Testis (tissue), 3 donors: Measurements from ENCODE around the gene NBAS. TPM values are rescaled to one million over a fixed set of nuclear protein-coding genes. Genes with fewer than 3 reads are reported as not detected.

Experiments used
- DNase-seq: peaks from one replicate; pipeline ENCODE4 v3.0.0-alpha.2; 2019
- H3K27ac ChIP-seq, 2 donors: fragments of 200-600 bp; sonication (generic); one replicate each; pipeline ENCODE4 v1.5.1; 2019
- H3K27me3 ChIP-seq: fragments of 200-600 bp; sonication (generic); one replicate; pipeline ENCODE4 v1.5.1; 2019
- H3K36me3 ChIP-seq: fragments of 200-600 bp; sonication (generic); one replicate; pipeline ENCODE4 v1.5.1; 2017; ENCODE audit warnings: low read depth; ENCODE audit errors: missing control alignments
- H3K4me1 ChIP-seq: fragments of 200-600 bp; sonication (generic); one replicate; pipeline ENCODE4 v1.5.1; 2019
- H3K4me3 ChIP-seq, 2 donors: fragments of 200-600 bp; sonication (generic); one replicate each; pipeline ENCODE4 v1.5.1; 2017 to 2019
- H3K9me3 ChIP-seq: fragments of 200-600 bp; sonication (generic); one replicate; pipeline ENCODE4 v1.5.1; 2017
- POLR2A ChIP-seq: fragments of 450-650 bp; IDR thresholded peaks from one replicate; pipeline ENCODE4 v1.6.1; 2017; ENCODE audit warnings: antibody characterized with exemption, mild to moderate bottlenecking, moderate library complexity
- WGBS, 2 donors: methylation state at CpG; one replicate each; pipeline ENCODE4 v1.1.5; 2018; 5-methylcytosine and 5-hydroxymethylcytosine counted together
- intact Hi-C: fragments of 100-400 bp; cut with DNase I; formaldehyde crosslinking; loops from one replicate; pipeline ENCODE4 v1.15.1; 2023; ENCODE audit warnings: low total_unique reads
- polyA plus RNA-seq: library from polyadenylated mRNA; stranded (reverse); fragments of 350-450 nt; fragmentation: Illumina TruSeq; extraction: RNeasy Lipid Tissue Mini Kit (QIAGEN cat#74804); gene quantifications from one replicate; pipeline ENCODE4 v1.2.3, GENCODE V29; 2014; ENCODE audit warnings: low read depth, low replicate concordance; ENCODE audit not compliant: insufficient read depth
- total RNA-seq, 2 donors: library from RNA; depleted of rRNA; stranded (reverse); fragments of >200 nt; gene quantifications; one replicate each; pipeline ENCODE4 v1.2.3, GENCODE V29; 2016
- TF ChIP-seq, protein P1 (sequence below), 3 experiments: fragments of 450-650 bp in 2 of 3; fragments of 200-600 bp in 1 of 3; sonication (generic) in 1 of 3; IDR thresholded peaks; one replicate each; pipeline ENCODE4 v1.5.1; 2016 to 2019; ENCODE audit warnings: antibody characterized with exemption in 3 of 3, mild to moderate bottlenecking in 2 of 3, moderate library complexity in 1 of 3

Gene NBAS
- total and polyA plus RNA-seq, 3 donors from 2014 or later = 75.8 to 84.2 (median 79.7) TPM

DNA sequence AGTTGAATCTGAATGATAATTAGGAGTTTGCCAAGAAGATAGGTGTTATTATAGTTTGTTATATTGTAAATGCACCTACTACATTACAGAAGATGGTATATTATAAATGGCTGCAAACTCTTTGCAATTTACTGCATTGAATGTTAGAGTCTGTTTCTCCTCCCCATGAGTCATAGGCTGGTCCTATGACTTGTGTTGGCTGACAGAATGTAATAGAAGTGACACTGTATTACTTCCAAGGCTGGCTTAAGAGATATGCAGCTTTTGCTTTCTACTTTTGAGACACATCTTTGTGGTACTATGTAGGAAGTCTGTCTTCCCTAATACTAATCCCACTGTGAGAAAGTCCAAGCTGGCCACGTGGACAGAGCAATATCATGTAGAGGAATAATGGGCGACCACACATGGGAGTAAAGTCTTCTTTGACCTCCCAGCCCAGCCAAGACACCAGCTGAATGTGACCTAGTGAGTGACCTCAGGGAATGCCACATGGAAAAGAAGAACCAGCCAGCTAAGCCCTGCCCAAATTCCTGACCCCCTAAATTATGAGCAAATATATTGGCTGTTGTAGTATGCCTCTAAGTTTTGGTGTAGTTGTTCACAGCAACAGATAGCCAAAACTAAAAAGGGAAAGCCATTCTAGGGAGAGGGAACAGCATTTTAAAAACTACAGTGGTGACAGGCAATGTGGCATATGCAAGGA is 23.8 kb upstream of the NBAS start:
- Histone ChIP-seq H3K4me1 (no peaks in the 10 kb centered on the region), H3K36me3 (no peaks in the 10 kb centered on the region), H3K27me3 (no peaks in the 10 kb centered on the region), H3K9me3 (no peaks in the 10 kb centered on the region), H3K4me3 (no peak overlapping the region), H3K27ac (no peak overlapping the region)
- 88% methylated on average over 2 of the region's 2 CpGs for WGBS, 2 donors
- intact Hi-C loops = no loop called here
- no peak for DNase-seq
- no peak for TF ChIP-seq POLR2A
- TF ChIP-seq, protein P1, sequence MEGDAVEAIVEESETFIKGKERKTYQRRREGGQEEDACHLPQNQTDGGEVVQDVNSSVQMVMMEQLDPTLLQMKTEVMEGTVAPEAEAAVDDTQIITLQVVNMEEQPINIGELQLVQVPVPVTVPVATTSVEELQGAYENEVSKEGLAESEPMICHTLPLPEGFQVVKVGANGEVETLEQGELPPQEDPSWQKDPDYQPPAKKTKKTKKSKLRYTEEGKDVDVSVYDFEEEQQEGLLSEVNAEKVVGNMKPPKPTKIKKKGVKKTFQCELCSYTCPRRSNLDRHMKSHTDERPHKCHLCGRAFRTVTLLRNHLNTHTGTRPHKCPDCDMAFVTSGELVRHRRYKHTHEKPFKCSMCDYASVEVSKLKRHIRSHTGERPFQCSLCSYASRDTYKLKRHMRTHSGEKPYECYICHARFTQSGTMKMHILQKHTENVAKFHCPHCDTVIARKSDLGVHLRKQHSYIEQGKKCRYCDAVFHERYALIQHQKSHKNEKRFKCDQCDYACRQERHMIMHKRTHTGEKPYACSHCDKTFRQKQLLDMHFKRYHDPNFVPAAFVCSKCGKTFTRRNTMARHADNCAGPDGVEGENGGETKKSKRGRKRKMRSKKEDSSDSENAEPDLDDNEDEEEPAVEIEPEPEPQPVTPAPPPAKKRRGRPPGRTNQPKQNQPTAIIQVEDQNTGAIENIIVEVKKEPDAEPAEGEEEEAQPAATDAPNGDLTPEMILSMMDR (IDR thresholded peaks at IDR 0.05) = no peak

- TF ChIP-seq, protein P1 (IDR thresholded peaks at IDR 0.05) = no peak
- no peak overlapping the region for H3K27ac ChIP-seq
- no peak overlapping the region for H3K4me3 ChIP-seq
- no peaks in the 10 kb centered on the region for H3K4me1 ChIP-seq
- H3K36me3 ChIP-seq = no peaks in the 10 kb centered on the region
- no peaks in the 10 kb centered on the region for H3K27me3 ChIP-seq
- intact Hi-C loops = no loop called here
- DNase-seq = no peak
- no peaks in the 10 kb centered on the region for H3K9me3 ChIP-seq
These were observed 23.2 kb upstream of the NBAS start for GRCh38 chr2:15584316-15584715.

GRCh38 chr2:15583826-15584225 is 22.7 kb upstream of the NBAS start:
- Histone ChIP-seq H3K9me3 (no peaks in the 10 kb centered on the region), H3K27ac (no peak overlapping the region), H3K4me1 (no peaks in the 10 kb centered on the region), H3K4me3 (no peak overlapping the region), H3K27me3 (no peaks in the 10 kb centered on the region), H3K36me3 (no peaks in the 10 kb centered on the region)
- no peak for TF ChIP-seq POLR2A
- TF ChIP-seq, protein P1 (IDR thresholded peaks at IDR 0.05) = no peak
- intact Hi-C loops = no loop called here
- WGBS, 2 donors = 42 to 54% methylated on average over 1 of the region's 1 CpG
- DNase-seq = no peak

DNA sequence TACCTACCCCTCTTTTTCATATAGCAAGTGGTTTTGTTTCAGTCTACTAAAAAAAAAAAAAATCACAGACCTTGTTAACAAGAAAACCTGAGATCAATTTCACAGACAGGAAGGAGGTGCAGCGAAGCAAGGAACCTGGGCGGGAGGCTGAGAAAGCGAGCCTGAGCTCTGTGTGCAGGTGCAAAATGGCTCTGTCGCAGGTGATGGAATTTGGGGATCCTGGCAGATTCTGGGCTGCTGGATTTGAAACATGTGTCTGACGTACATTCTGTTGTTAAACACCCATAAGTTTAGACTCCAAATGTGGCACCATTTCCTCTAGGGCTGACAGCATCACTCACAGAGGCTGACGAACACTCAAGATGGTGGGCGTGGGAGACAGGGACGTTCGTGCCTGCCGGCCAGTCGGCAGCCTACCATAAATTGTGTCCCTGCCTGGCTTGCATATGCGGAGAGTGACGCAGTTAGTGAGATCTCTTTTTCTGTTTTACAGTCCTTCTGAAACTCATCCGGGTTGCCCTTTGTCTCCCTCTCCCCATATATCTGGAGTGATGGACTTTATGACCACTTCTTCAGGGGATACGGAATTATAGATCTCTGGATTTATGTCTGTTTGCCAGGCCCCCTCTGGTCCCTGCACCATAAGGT is 21.7 kb upstream of the NBAS start:
- H3K9me3 ChIP-seq = no peaks in the 10 kb centered on the region
- intact Hi-C loops = no loop called here

More for the DNA sequence above, 21.7 kb upstream of the NBAS start:
- Histone ChIP-seq H3K4me3 (no peak overlapping the region), H3K27me3 (no peaks in the 10 kb centered on the region), H3K27ac (no peak overlapping the region), H3K36me3 (no peaks in the 10 kb centered on the region), H3K4me1 (no peaks in the 10 kb centered on the region)
- TF ChIP-seq, protein P1 (IDR thresholded peaks at IDR 0.05) = no peak
- no peak for TF ChIP-seq POLR2A
- DNase-seq = no peak
- WGBS, 2 donors = 62 to 63% methylated on average over 10 to 15 of the region's 15 CpGs
